ES-I3 (cell line): ENCODE data around the gene ASB10.

ENCODE experiments used
- H3K36me3 ChIP-seq: 2 replicates; pipeline ENCODE4 v1.6.1; 2013; ENCODE audit warnings: mild to moderate bottlenecking, low read length, control low read depth, moderate library complexity; ENCODE audit not compliant: insufficient read depth
- H3K4me1 ChIP-seq: 2 replicates; pipeline ENCODE4 v1.6.1; 2013; ENCODE audit warnings: mild to moderate bottlenecking, control low read depth, low read length; ENCODE audit not compliant: insufficient read depth
- H3K9ac ChIP-seq: 2 replicates; pipeline ENCODE4 v1.6.1; 2013; ENCODE audit warnings: low read depth, mild to moderate bottlenecking, low read length, moderate library complexity
- H3K9me3 ChIP-seq: 2 replicates; pipeline ENCODE4 v1.6.1; 2013; ENCODE audit warnings: mild to moderate bottlenecking, low read length, moderate library complexity; ENCODE audit not compliant: control insufficient read depth, insufficient read depth

The ASB10 gene

GRCh38 chr7:151187409-151188251 is 580 bp upstream of the ASB10 start:
- Histone ChIP-seq H3K9me3 (peaks cover 3% of the 10 kb centered on the region; the same call in 1 of the 2 replicates), H3K4me1 (no peaks in the 10 kb centered on the region), H3K36me3 (no peaks in the 10 kb centered on the region), H3K9ac (no peak overlapping the region)

- no peaks in the 10 kb centered on the region for H3K36me3 ChIP-seq
- no peak overlapping the region for H3K9ac ChIP-seq
- peaks cover 3% of the 10 kb centered on the region; the same call in 1 of the 2 replicates for H3K9me3 ChIP-seq
- H3K4me1 ChIP-seq = no peaks in the 10 kb centered on the region
Observed at GRCh38 chr7:151185762-151186639, 1.0 kb downstream of the ASB10 start.

GRCh38 chr7:151181011-151181431 is 6.0 kb downstream of the ASB10 start:
- no peak overlapping the region for H3K9ac ChIP-seq
- H3K36me3 ChIP-seq = no peaks in the 10 kb centered on the region
- no peaks in the 10 kb centered on the region for H3K4me1 ChIP-seq
- peaks cover 3% of the 10 kb centered on the region; the same call in 1 of the 2 replicates for H3K9me3 ChIP-seq

GRCh38 chr7:151179946-151180345 is 7.1 kb downstream of the ASB10 start:
- no peaks in the 10 kb centered on the region for H3K36me3 ChIP-seq
- H3K9me3 ChIP-seq = no peaks in the 10 kb centered on the region
- no peaks in the 10 kb centered on the region for H3K4me1 ChIP-seq
- no peak overlapping the region for H3K9ac ChIP-seq

GRCh38 chr7:151179287-151179860 is 7.7 kb downstream of the ASB10 start:
- Histone ChIP-seq H3K9ac (no peak overlapping the region), H3K36me3 (no peaks in the 10 kb centered on the region), H3K9me3 (no peaks in the 10 kb centered on the region), H3K4me1 (no peaks in the 10 kb centered on the region)

- no peaks in the 10 kb centered on the region for H3K9me3 ChIP-seq
- H3K9ac ChIP-seq = no peak overlapping the region
- no peaks in the 10 kb centered on the region for H3K4me1 ChIP-seq
- no peaks in the 10 kb centered on the region for H3K36me3 ChIP-seq
Observed at GRCh38 chr7:151178831-151179230, 8.2 kb downstream of the ASB10 start.

- Histone ChIP-seq H3K9ac (no peak overlapping the region), H3K9me3 (no peaks in the 10 kb centered on the region; the same call in 1 of the 2 replicates), H3K4me1 (no peaks in the 10 kb centered on the region), H3K36me3 (no peaks in the 10 kb centered on the region)
Observed at GRCh38 chr7:151178236-151178635, 8.8 kb downstream of the ASB10 start.

GRCh38 chr7:151177310-151177709 is 9.7 kb downstream of the ASB10 start:
- Histone ChIP-seq H3K9me3 (no peaks in the 10 kb centered on the region; the same call in 1 of the 2 replicates), H3K36me3 (no peaks in the 10 kb centered on the region), H3K9ac (no peak overlapping the region), H3K4me1 (no peaks in the 10 kb centered on the region)

- H3K4me1 ChIP-seq = no peaks in the 10 kb centered on the region
- H3K36me3 ChIP-seq = no peaks in the 10 kb centered on the region
- no peak overlapping the region for H3K9ac ChIP-seq
- no peaks in the 10 kb centered on the region; the same call in 1 of the 2 replicates for H3K9me3 ChIP-seq
Observed at GRCh38 chr7:151176401-151176800, 10.6 kb downstream of the ASB10 start.

GRCh38 chr7:151175793-151176311 is 11.2 kb downstream of the ASB10 start:
- H3K9me3 ChIP-seq = no peaks in the 10 kb centered on the region; the same call in 1 of the 2 replicates
- H3K36me3 ChIP-seq = no peaks in the 10 kb centered on the region
- H3K9ac ChIP-seq = no peak overlapping the region
- no peaks in the 10 kb centered on the region for H3K4me1 ChIP-seq

- no peaks in the 10 kb centered on the region for H3K4me1 ChIP-seq
- no peaks in the 10 kb centered on the region for H3K36me3 ChIP-seq
- H3K9me3 ChIP-seq = no peaks in the 10 kb centered on the region; the same call in 1 of the 2 replicates
- H3K9ac ChIP-seq = no peak overlapping the region
Observed at GRCh38 chr7:151175047-151175792, 11.8 kb downstream of the ASB10 start.

GRCh38 chr7:151174246-151175046 is 12.6 kb downstream of the ASB10 start:
- Histone ChIP-seq H3K36me3 (no peaks in the 10 kb centered on the region), H3K9me3 (no peaks in the 10 kb centered on the region; the same call in 1 of the 2 replicates), H3K4me1 (no peaks in the 10 kb centered on the region), H3K9ac (no peak overlapping the region)
